H1 (cell line): ENCODE data around the gene NAA11. TPM values are rescaled to one million over a fixed set of nuclear protein-coding genes. Genes with fewer than 3 reads are reported as not detected.

Experiments
- CTCF ChIA-PET: fragments of 300-600 bp; sonication (Branson Sonifier 250); formaldehyde crosslinking; loops from one replicate; lab custom pipeline; 2021; ENCODE audit not compliant: partially characterized antibody; lab: Charles Lee
- POLR2A ChIA-PET: fragments of 300-600 bp; sonication (Branson Sonifier 250); formaldehyde crosslinking; loops from one replicate; lab custom pipeline; 2021; ENCODE audit warnings: inconsistent platforms; ENCODE audit not compliant: partially characterized antibody; lab: Charles Lee
- DNase-seq, 2 experiments: peaks; one replicate each; pipeline versions ENCODE4 v3.0.0 to v3.0.0-alpha.2; 2010 to 2022; ENCODE audit warnings: low spot score in 2 of 2, low read depth in 1 of 2, mixed read lengths in 1 of 2
- FAIRE-seq: peaks from 2 replicates; lab custom pipeline; 2011; peaks lifted over from hg19 to GRCh38; lab: Jason Lieb, UNC
- H2AFZ ChIP-seq: 2 replicates; pipeline ENCODE4 v1.8.1; 2012; ENCODE audit warnings: low read length, inconsistent platforms
- H2AK5ac ChIP-seq: 2 replicates; pipeline ENCODE4 v1.6.1; 2013; ENCODE audit warnings: low read depth, low read length
- H2BK120ac ChIP-seq: replicated peaks from 2 replicates; pipeline ENCODE3; 2013; ENCODE audit warnings: low read depth, low read length, inconsistent platforms
- H2BK12ac ChIP-seq: 2 replicates; pipeline ENCODE4 v1.6.1; 2013; ENCODE audit warnings: low read depth, low read length
- H2BK15ac ChIP-seq: 2 replicates; pipeline ENCODE4 v1.6.1; 2013; ENCODE audit warnings: low read length
- H2BK20ac ChIP-seq: 2 replicates; pipeline ENCODE4 v1.6.1; 2013; ENCODE audit warnings: low read length
- H2BK5ac ChIP-seq: 2 replicates; pipeline ENCODE4 v1.6.1; 2013; ENCODE audit warnings: low read depth, low read length
- H3K14ac ChIP-seq: 2 replicates; pipeline ENCODE4 v1.6.1; 2013; ENCODE audit warnings: inconsistent platforms; ENCODE audit not compliant: insufficient read length
- H3K18ac ChIP-seq: 2 replicates; pipeline ENCODE4 v1.6.1; 2013; ENCODE audit warnings: low read length; ENCODE audit errors: extremely low read depth
- H3K23ac ChIP-seq: 2 replicates; pipeline ENCODE4 v1.6.1; 2013; ENCODE audit warnings: inconsistent platforms; ENCODE audit not compliant: insufficient read length
- H3K23me2 ChIP-seq: 2 replicates; pipeline ENCODE4 v1.6.1; 2013; ENCODE audit warnings: low read depth, low read length
- H3K27ac ChIP-seq: 2 replicates; pipeline ENCODE4 v1.6.1; 2011; ENCODE audit warnings: low read depth, low read length, inconsistent platforms
- H3K27me3 ChIP-seq, 4 experiments: replicated peaks in 1 of 4; 1 replicate in 1 of 4; 2 replicates in 3 of 4; pipeline versions ENCODE4 v1.6.1 to v1.8.1; 2011 to 2013; ENCODE audit warnings: low read length in 3 of 4, mild to moderate bottlenecking in 3 of 4, inconsistent platforms in 2 of 4, mixed read lengths in 2 of 4, moderate library complexity in 1 of 4; ENCODE audit not compliant: control insufficient read depth in 3 of 4, insufficient read depth in 3 of 4; ENCODE audit errors: extremely low read depth in 1 of 4
- H3K36me3 ChIP-seq, 4 experiments: 2 replicates each; pipeline versions ENCODE4 v1.6.1 to v1.8.1; 2011 to 2013; ENCODE audit warnings: mild to moderate bottlenecking in 4 of 4, low read length in 3 of 4, moderate library complexity in 2 of 4, control low read depth in 1 of 4, inconsistent platforms in 1 of 4; ENCODE audit not compliant: insufficient read depth in 4 of 4, control insufficient read depth in 2 of 4
- H3K4ac ChIP-seq: replicated peaks from 2 replicates; pipeline ENCODE3; 2013; ENCODE audit warnings: low read length, low read depth, mixed read lengths, inconsistent platforms; ENCODE audit not compliant: insufficient read length
- H3K4me1 ChIP-seq, 4 experiments: replicated peaks in 1 of 4; 1 replicate in 1 of 4; 2 replicates in 3 of 4; pipeline versions ENCODE4 v1.6.1 to v1.8.1; 2011 to 2013; ENCODE audit warnings: low read length in 3 of 4, inconsistent platforms in 2 of 4, mixed read lengths in 1 of 4; ENCODE audit not compliant: insufficient read depth in 4 of 4, control insufficient read depth in 3 of 4
- H3K4me2 ChIP-seq, 2 experiments: 2 replicates each; pipeline versions ENCODE4 v1.6.1 to v1.8.1; 2011 to 2013; ENCODE audit warnings: low read depth in 2 of 2, low read length in 2 of 2, control low read depth in 1 of 2, inconsistent platforms in 1 of 2, mild to moderate bottlenecking in 1 of 2; ENCODE audit not compliant: insufficient read depth in 1 of 2
- H3K4me3 ChIP-seq, 4 experiments: fragments of 200-600, 300-600 bp in 1 of 4; sonication (generic), shearing (Covaris generic), sonication (Bioruptor Twin) in 1 of 4; 2 replicates each; pipeline versions ENCODE4 v1.5.1 to v1.8.1; 2011 to 2016; ENCODE audit warnings: low read length in 4 of 4, low read depth in 3 of 4, control low read depth in 2 of 4, inconsistent platforms in 2 of 4, mild to moderate bottlenecking in 2 of 4, mixed read lengths in 1 of 4, moderate library complexity in 1 of 4; ENCODE audit not compliant: insufficient read depth in 2 of 4; ENCODE audit errors: extremely low read depth in 1 of 4
- H3K56ac ChIP-seq: replicated peaks from 2 replicates; pipeline ENCODE3; 2013; ENCODE audit warnings: low read depth, mild to moderate bottlenecking, mixed read lengths, low read length, inconsistent platforms; ENCODE audit not compliant: insufficient read length
- H3K79me1 ChIP-seq: 2 replicates; pipeline ENCODE4 v1.6.1; 2013; ENCODE audit warnings: low read depth, low read length, control low read depth
- H3K79me2 ChIP-seq, 2 experiments: 2 replicates each; pipeline versions ENCODE4 v1.6.1 to v1.8.1; 2012 to 2013; ENCODE audit warnings: low read length in 2 of 2, mild to moderate bottlenecking in 2 of 2, inconsistent platforms in 1 of 2; ENCODE audit not compliant: insufficient read depth in 2 of 2, control insufficient read depth in 1 of 2
- H3K9ac ChIP-seq, 4 experiments: replicated peaks in 1 of 4; 1 replicate in 1 of 4; 2 replicates in 3 of 4; pipeline versions ENCODE4 v1.6.1 to v1.8.1; 2011 to 2013; ENCODE audit warnings: low read depth in 3 of 4, low read length in 3 of 4, control low read depth in 2 of 4, mild to moderate bottlenecking in 2 of 4, moderate library complexity in 2 of 4, inconsistent platforms in 1 of 4; ENCODE audit errors: extremely low read depth in 1 of 4
- H3K9me3 ChIP-seq, 2 experiments: 2 replicates each; pipeline versions ENCODE4 v1.6.1 to v1.8.1; 2012 to 2013; ENCODE audit warnings: mild to moderate bottlenecking in 2 of 2, moderate library complexity in 2 of 2, control low read depth in 1 of 2, inconsistent platforms in 1 of 2, low read depth in 1 of 2, low read length in 1 of 2, mixed read lengths in 1 of 2; ENCODE audit not compliant: insufficient read depth in 2 of 2
- H4K20me1 ChIP-seq, 2 experiments: replicated peaks in 1 of 2; 2 replicates each; pipeline versions ENCODE3 to v1.8.1; 2011 to 2013; ENCODE audit warnings: inconsistent platforms in 2 of 2, low read length in 2 of 2, mild to moderate bottlenecking in 1 of 2; ENCODE audit not compliant: insufficient read depth in 2 of 2, control insufficient read depth in 1 of 2
- H4K5ac ChIP-seq: 2 replicates; pipeline ENCODE4 v1.6.1; 2013; ENCODE audit warnings: low read length, low read depth, mixed read lengths, inconsistent platforms; ENCODE audit not compliant: insufficient read length
- H4K8ac ChIP-seq: 2 replicates; pipeline ENCODE4 v1.8.0; 2013; ENCODE audit warnings: mild to moderate bottlenecking, moderate library complexity, low read length, inconsistent platforms; ENCODE audit not compliant: insufficient read depth; ENCODE audit errors: extremely low read depth
- H4K91ac ChIP-seq: replicated peaks from 2 replicates; pipeline ENCODE3; 2013; ENCODE audit warnings: low read length, mixed read lengths, inconsistent platforms; ENCODE audit not compliant: insufficient read length
- BACH1 ChIP-seq: IDR thresholded peaks from 2 replicates; pipeline ENCODE4 v1.6.1; 2012; ENCODE audit warnings: low read length, improper control_type of control experiment
- CBX8 ChIP-seq: fragments of 300-800, 300-1000 bp; sonication (generic); IDR thresholded peaks from 2 replicates; pipeline ENCODE4 v1.7.1; 2016; ENCODE audit warnings: low read depth, low read length, borderline replicate concordance
- CREB1 ChIP-seq: IDR thresholded peaks from 2 replicates; pipeline ENCODE4 v1.6.1; 2012; ENCODE audit warnings: inconsistent platforms
- EZH2 ChIP-seq: fragments of 200-600 bp; sonication (generic); IDR thresholded peaks from 2 replicates; pipeline ENCODE4 v1.7.1; 2012; ENCODE audit warnings: low read depth, mild to moderate bottlenecking, moderate library complexity, low read length, inconsistent platforms; ENCODE audit not compliant: severe bottlenecking
- KDM5A ChIP-seq: fragments of 200-600 bp; IDR thresholded peaks from 2 replicates; pipeline ENCODE4 v1.7.1; 2012; ENCODE audit warnings: mild to moderate bottlenecking, low read length, inconsistent platforms, mixed read lengths
- NRF1 ChIP-seq: IDR thresholded peaks from 2 replicates; pipeline ENCODE4 v1.6.1; 2011; ENCODE audit warnings: mild to moderate bottlenecking, low read depth, low read length, improper control_type of control experiment
- RFX5 ChIP-seq: IDR thresholded peaks from 2 replicates; pipeline ENCODE4 v1.6.1; 2011; ENCODE audit warnings: low read depth, low read length, improper control_type of control experiment, borderline replicate concordance
- RNF2 ChIP-seq: fragments of 200-900, 300-1000 bp; sonication (generic); IDR thresholded peaks from 2 replicates; pipeline ENCODE4 v1.7.1; 2016; ENCODE audit warnings: borderline replicate concordance, low read depth, mild to moderate bottlenecking, antibody characterized with exemption, low read length; ENCODE audit not compliant: poor library complexity, severe bottlenecking; ENCODE audit errors: missing control alignments
- SIN3A ChIP-seq, 2 experiments: IDR thresholded peaks in 1 of 2; conservative IDR thresholded peaks in 1 of 2; 2 replicates each; pipeline ENCODE4 v1.6.1; 2011 to 2012; ENCODE audit warnings: low read length in 2 of 2, improper control_type of control experiment in 1 of 2, low read depth in 1 of 2, mild to moderate bottlenecking in 1 of 2
- SIX5 ChIP-seq: IDR thresholded peaks from 2 replicates; pipeline ENCODE4 v1.6.1; 2011; ENCODE audit warnings: mild to moderate bottlenecking, low read depth, low read length
- TAF1 ChIP-seq: IDR thresholded peaks from 2 replicates; pipeline ENCODE4 v1.6.1; 2011; ENCODE audit warnings: mild to moderate bottlenecking, low read depth, low read length
- TCF12 ChIP-seq: IDR thresholded peaks from 2 replicates; pipeline ENCODE4 v1.6.1; 2011; ENCODE audit warnings: low read depth, mild to moderate bottlenecking, low read length
- TEAD4 ChIP-seq: IDR thresholded peaks from 2 replicates; pipeline ENCODE4 v1.6.1; 2012; ENCODE audit warnings: low read depth, low read length, inconsistent platforms, mixed read lengths
- USF2 ChIP-seq: IDR thresholded peaks from 2 replicates; pipeline ENCODE4 v1.6.1; 2011; ENCODE audit warnings: low read length, improper control_type of control experiment
- YY1 ChIP-seq: IDR thresholded peaks from 2 replicates; pipeline ENCODE4 v1.6.1; 2011; ENCODE audit warnings: low read depth, mild to moderate bottlenecking, low read length
- ZNF274 ChIP-seq: IDR thresholded peaks from 2 replicates; pipeline ENCODE4 v1.7.0; 2012; ENCODE audit warnings: low read length, borderline replicate concordance; ENCODE audit errors: extremely low read depth
- polyA plus RNA-seq, 7 experiments: library from polyadenylated mRNA; depleted of rRNA in 3 of 7; stranded (reverse) in 5 of 7; unstranded in 2 of 7; fragments of >200 nt in 5 of 7; fragments of 200-250 nt in 2 of 7; gene quantifications; 1 replicate in 5 of 7; 2 replicates in 1 of 7; 4 replicates in 1 of 7; pipeline versions ENCODE4 v1.2.1 to v1.2.3, GENCODE V29; 2011 to 2013; ENCODE audit warnings: missing spikeins in 2 of 7, mixed read lengths in 2 of 7
- total RNA-seq: library from RNA; stranded (reverse); fragmentation: NEBNext Ultra II Directional; extraction: Animal tissue kit (Norgen Biotek cat#: 25700); gene quantifications from 2 replicates; pipeline ENCODE4 v1.2.1, GENCODE V29; 2021

The NAA11 gene
- total and polyA plus RNA-seq, 2 of the 8 experiments (the other 6 are each of a cell fraction or from before 2014, with no cell fraction given): not detected

GRCh38 chr4:79360006-79360405 is 34.1 kb upstream of the NAA11 start:
- CTCF ChIA-PET: no interaction called here
- no peak for TF ChIP-seq CBX8
- TF ChIP-seq RFX5: no peak
- no peak for TF ChIP-seq TAF1
- TF ChIP-seq BACH1: no peak
- no peak for TF ChIP-seq EZH2
- no peak for TF ChIP-seq SIN3A (conservative IDR thresholded peaks at IDR 0.05 in 1 of 2, IDR thresholded peaks at IDR 0.05 in 1 of 2; ENCODE audit: low read depth in 1 of 2, low read length in 2 of 2)
- TF ChIP-seq ZNF274: no peak
- TF ChIP-seq TCF12: no peak
- TF ChIP-seq RNF2: no peak
- no peak for TF ChIP-seq YY1
- no peak for TF ChIP-seq NRF1
- TF ChIP-seq CREB1: no peak
- TF ChIP-seq TEAD4: no peak
- TF ChIP-seq USF2: no peak
- no peak for TF ChIP-seq KDM5A
- no peak for TF ChIP-seq SIX5

More at GRCh38 chr4:79360006-79360405, 34.1 kb upstream of the NAA11 start:
- Histone ChIP-seq H2BK5ac (no peak overlapping the region), H2BK15ac (no peak overlapping the region), H4K20me1 (no peaks in the 10 kb centered on the region), H3K9me3 (no peaks in the 10 kb centered on the region), H3K18ac (no peak overlapping the region), H3K4me1 (no peaks in the 10 kb centered on the region), H3K27me3 (no peaks in the 10 kb centered on the region), H2BK20ac (no peak overlapping the region), H4K8ac (no peak overlapping the region), H3K79me1 (no peaks in the 10 kb centered on the region), H3K9ac (no peak overlapping the region), H4K91ac (no peak overlapping the region), H3K36me3 (no peaks in the 10 kb centered on the region), H3K4me2 (no peak overlapping the region), H3K27ac (no peak overlapping the region), H3K4me3 (no peak overlapping the region), H2BK120ac (no peak overlapping the region), H2BK12ac (no peak overlapping the region), H3K23ac (no peak overlapping the region), H2AK5ac (no peak overlapping the region), H3K23me2 (no peaks in the 10 kb centered on the region), H3K4ac (no peak overlapping the region), H3K56ac (no peak overlapping the region), H4K5ac (no peak overlapping the region), H3K79me2 (no peaks in the 10 kb centered on the region), H3K14ac (no peak overlapping the region), H2AFZ (no peak overlapping the region)
- FAIRE-seq (no peak), DNase-seq (no peak)
- POLR2A ChIA-PET: no interaction called here
